ENCODE results near the gene FANCC. TPM values are rescaled to one million over a fixed set of nuclear protein-coding genes. Genes with fewer than 3 reads are reported as not detected.
"Not testable (repeated sequence)": the region's sequence is repeated elsewhere in the genome, so short reads cannot be mapped to it uniquely, and the experiment has no call there.

The FANCC gene
- total and polyA plus RNA-seq, 3 donors from 2014 or later: 30.7 to 38.5 (median 35.1) TPM

DNA sequence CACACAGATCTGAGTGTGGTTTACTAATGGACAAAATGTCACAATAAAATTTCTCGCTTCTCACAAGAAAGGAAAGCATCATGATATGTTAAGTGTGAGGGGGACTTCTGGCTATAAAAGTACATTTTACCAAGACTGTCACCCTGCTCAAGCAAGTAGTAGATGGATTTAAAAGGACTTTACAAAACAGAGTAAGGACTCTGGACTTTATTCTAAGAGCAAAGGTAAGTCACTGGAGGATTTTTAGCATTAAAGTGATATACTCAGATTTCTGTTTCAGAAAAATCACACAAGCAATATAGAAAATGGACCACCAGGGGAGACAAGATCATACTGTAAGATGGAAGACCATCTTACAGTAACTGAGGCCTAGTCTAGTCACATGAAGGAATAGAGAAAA, 19.7 kb downstream of the FANCC start:
- WGBS, 2 donors: 92 to 100% methylated on average over 1 of the region's 1 CpG
- H3K4me3 ChIP-seq: no peak overlapping the region
- no peaks in the 10 kb centered on the region for H3K27me3 ChIP-seq
- DNase-seq: no peak
- H3K27ac ChIP-seq: no peak overlapping the region
- H3K9me3 ChIP-seq: no peaks in the 10 kb centered on the region
- H3K4me1 ChIP-seq: no peaks in the 10 kb centered on the region
- intact Hi-C loops (cut with DNase I; ENCODE audit: low total_unique reads): no loop called here
- TF ChIP-seq CTCF (IDR thresholded peaks at IDR 0.05) (no peak), POLR2A (IDR thresholded peaks at IDR 0.05) (no peak)
- no peaks in the 10 kb centered on the region for H3K36me3 ChIP-seq (ENCODE audit: low read depth, missing control alignments)

- Histone ChIP-seq H3K4me3 (no peak overlapping the region), H3K9me3 (no peaks in the 10 kb centered on the region), H3K36me3 (ENCODE audit: low read depth, missing control alignments) (no peaks in the 10 kb centered on the region), H3K27me3 (no peaks in the 10 kb centered on the region), H3K27ac (no peak overlapping the region), H3K4me1 (no peaks in the 10 kb centered on the region)
- DNase-seq: no peak
- intact Hi-C loops (cut with DNase I; ENCODE audit: low total_unique reads): no loop called here
- 80 to 88% methylated on average over 3 of the region's 3 CpGs for WGBS, 2 donors
- TF ChIP-seq CTCF (IDR thresholded peaks at IDR 0.05) (no peak), POLR2A (IDR thresholded peaks at IDR 0.05) (no peak)
Observed at GRCh38 chr9:95297316-95297715, 20.2 kb downstream of the FANCC start.

- H3K9me3 ChIP-seq: no peaks in the 10 kb centered on the region
- no peaks in the 10 kb centered on the region for H3K27me3 ChIP-seq
- TF ChIP-seq POLR2A (IDR thresholded peaks at IDR 0.05) (no peak), CTCF (IDR thresholded peaks at IDR 0.05) (no peak)
- no peak overlapping the region for H3K27ac ChIP-seq
- H3K4me3 ChIP-seq: no peak overlapping the region
- intact Hi-C loops (cut with DNase I; ENCODE audit: low total_unique reads): no loop called here
- no peaks in the 10 kb centered on the region for H3K4me1 ChIP-seq
- H3K36me3 ChIP-seq (ENCODE audit: low read depth, missing control alignments): no peaks in the 10 kb centered on the region
- no peak for DNase-seq
- WGBS, 2 donors: 91 to 96% methylated on average over 1 of the region's 1 CpG
Observed at GRCh38 chr9:95296761-95297160, 20.7 kb downstream of the FANCC start.

DNA sequence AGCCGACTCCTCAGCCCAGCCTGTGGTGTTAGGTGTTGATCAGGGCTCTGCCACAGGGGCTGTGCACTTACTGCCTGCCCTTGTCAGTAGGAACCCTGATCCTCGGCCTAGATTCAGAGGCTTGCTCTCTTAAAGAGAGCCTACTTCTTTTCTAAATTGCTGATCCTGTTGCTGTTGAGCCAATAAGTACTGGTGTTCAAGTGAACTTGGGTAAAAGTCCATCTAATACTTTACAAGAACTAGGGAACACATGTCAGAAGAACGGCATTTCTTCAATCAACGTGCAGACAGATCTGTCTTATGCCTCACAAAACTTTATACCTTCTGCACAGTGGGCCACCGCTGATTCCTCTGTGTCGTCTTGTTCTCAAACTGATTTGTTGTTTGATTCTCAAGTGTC, 24.2 kb downstream of the FANCC start:
- H3K9me3 ChIP-seq; H3K27ac ChIP-seq; H3K4me1 ChIP-seq; DNase-seq; H3K4me3 ChIP-seq; intact Hi-C loops (cut with DNase I; ENCODE audit: low total_unique reads); H3K36me3 ChIP-seq (ENCODE audit: low read depth, missing control alignments); H3K27me3 ChIP-seq: not testable (repeated sequence)
- WGBS, 2 donors: 95 to 97% methylated on average over 6 of the region's 6 CpGs

GRCh38 chr9:95292226-95292625, 25.3 kb downstream of the FANCC start:
- 35 to 87% methylated on average over 12 to 35 of the region's 41 CpGs for WGBS, 2 donors
- intact Hi-C loops (cut with DNase I; ENCODE audit: low total_unique reads): no loop called here
- Histone ChIP-seq H3K27me3 (no peaks in the 10 kb centered on the region), H3K27ac (no peak overlapping the region), H3K9me3 (no peaks in the 10 kb centered on the region), H3K4me3 (peak overlapping the region in 1 of 2 donors; percentile 24), H3K36me3 (ENCODE audit: low read depth, missing control alignments) (no peaks in the 10 kb centered on the region), H3K4me1 (no peaks in the 10 kb centered on the region)
- TF ChIP-seq POLR2A (IDR thresholded peaks at IDR 0.05) (no peak), CTCF (IDR thresholded peaks at IDR 0.05) (no peak)
- DNase-seq: no peak
